ENCODE data around the gene CLN5. TPM values are rescaled to one million over a fixed set of nuclear protein-coding genes. Genes with fewer than 3 reads are reported as not detected.

Gene CLN5
- total RNA-seq, 2 experiments from 2014 or later = 14.5 to 16.9 TPM

DNA sequence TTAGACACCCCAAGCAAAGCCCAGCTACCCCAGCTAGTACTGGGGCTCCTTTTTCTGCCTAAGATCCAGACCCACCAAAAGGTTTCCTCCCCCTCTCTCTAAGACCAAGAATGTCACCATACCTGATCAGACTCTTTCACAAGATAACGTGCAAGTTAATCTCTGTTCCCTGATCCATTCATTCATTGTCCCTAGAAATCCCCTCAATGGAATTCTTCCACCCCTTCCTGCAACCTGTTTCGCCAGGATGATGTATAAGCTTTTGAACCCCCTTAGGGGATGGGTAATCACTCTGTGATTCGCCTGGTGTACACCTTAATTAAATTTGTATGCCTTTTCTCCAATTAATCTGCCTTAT lies 17.3 kb upstream of the CLN5 start:
- Mint-ChIP-seq H3K27ac (no peak overlapping the region), H3K27me3 (peaks cover 31% of the 10 kb centered on the region), H3K9me3 (no peaks in the 10 kb centered on the region), H3K4me3 (no peak overlapping the region), H3K4me1 (ENCODE audit: low read depth) (peaks cover 9% of the 10 kb centered on the region), H3K36me3 (ENCODE audit: low read depth) (no peaks in the 10 kb centered on the region)
- ChIA-PET CTCF (interaction anchor here (1.0 to 1.2 kb wide), 2 partner anchors 10 to 36 kb away, joined by 3 read pairs; no protein-coding TSS in a partner anchor), POLR2A (no interaction called here)
- intact Hi-C loops (cut with micrococcal nuclease) = no loop called here
- DNase-seq (no peak), ATAC-seq (no peak)
- TF ChIP-seq, protein P1, sequence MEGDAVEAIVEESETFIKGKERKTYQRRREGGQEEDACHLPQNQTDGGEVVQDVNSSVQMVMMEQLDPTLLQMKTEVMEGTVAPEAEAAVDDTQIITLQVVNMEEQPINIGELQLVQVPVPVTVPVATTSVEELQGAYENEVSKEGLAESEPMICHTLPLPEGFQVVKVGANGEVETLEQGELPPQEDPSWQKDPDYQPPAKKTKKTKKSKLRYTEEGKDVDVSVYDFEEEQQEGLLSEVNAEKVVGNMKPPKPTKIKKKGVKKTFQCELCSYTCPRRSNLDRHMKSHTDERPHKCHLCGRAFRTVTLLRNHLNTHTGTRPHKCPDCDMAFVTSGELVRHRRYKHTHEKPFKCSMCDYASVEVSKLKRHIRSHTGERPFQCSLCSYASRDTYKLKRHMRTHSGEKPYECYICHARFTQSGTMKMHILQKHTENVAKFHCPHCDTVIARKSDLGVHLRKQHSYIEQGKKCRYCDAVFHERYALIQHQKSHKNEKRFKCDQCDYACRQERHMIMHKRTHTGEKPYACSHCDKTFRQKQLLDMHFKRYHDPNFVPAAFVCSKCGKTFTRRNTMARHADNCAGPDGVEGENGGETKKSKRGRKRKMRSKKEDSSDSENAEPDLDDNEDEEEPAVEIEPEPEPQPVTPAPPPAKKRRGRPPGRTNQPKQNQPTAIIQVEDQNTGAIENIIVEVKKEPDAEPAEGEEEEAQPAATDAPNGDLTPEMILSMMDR (IDR thresholded peaks at IDR 0.05) = no peak

DNA sequence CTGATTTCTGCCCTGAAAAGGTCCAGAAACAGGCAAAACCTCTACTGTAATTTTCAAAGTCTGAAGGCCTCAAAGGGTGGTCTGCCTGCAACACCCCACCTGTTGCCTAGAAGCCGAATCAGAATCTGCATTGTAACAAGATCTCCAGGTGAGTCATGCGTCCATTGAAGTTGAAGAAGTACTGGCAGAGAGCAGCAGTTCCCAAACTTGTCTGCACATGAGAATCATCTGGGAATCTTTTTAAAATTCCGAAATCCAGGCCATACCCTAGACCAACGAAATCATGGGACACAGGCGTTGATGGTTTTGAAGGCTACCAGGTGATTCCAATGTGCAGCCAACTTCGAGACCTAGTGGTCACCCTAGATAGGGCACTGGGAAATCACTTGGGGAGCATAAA lies 16.0 kb upstream of the CLN5 start:
- no peak for DNase-seq
- POLR2A ChIA-PET = no interaction called here
- no peak for ATAC-seq
- Mint-ChIP-seq H3K27me3 (peaks cover 32% of the 10 kb centered on the region), H3K36me3 (ENCODE audit: low read depth) (no peaks in the 10 kb centered on the region), H3K4me3 (no peak overlapping the region), H3K27ac (no peak overlapping the region), H3K9me3 (no peaks in the 10 kb centered on the region), H3K4me1 (ENCODE audit: low read depth) (peaks cover 11% of the 10 kb centered on the region)
- intact Hi-C loops (cut with micrococcal nuclease) = no loop called here
- CTCF ChIA-PET = no interaction called here
- TF ChIP-seq, protein P1 (IDR thresholded peaks at IDR 0.05) = no peak

DNA sequence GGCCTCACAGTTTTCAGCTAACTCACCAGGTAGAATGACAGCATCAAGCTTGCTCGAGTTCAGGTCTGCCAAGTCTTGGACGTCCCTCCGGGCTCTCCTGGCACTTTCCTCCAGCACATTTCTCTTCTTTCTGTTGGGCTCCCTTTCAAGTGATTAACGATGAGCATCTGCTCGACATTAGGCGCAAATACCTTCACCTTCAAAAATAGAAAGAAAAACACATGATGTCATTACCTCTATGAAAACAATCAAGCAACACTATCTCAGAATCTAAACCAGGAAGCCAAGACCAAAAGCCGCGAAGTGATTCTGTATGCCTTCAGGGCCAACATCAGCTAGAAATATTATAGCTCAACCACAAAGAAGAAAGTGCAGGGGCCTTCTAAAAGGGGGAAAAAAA lies 15.4 kb upstream of the CLN5 start:
- ChIA-PET CTCF (interaction anchor here (1.2 kb wide), 1 partner anchor 72 kb away, joined by 3 read pairs; no protein-coding TSS in a partner anchor), POLR2A (no interaction called here)
- peaks cover 11% of the 10 kb centered on the region for H3K4me1 Mint-ChIP-seq (ENCODE audit: low read depth)
- no peak for DNase-seq
- peaks cover 34% of the 10 kb centered on the region for H3K27me3 Mint-ChIP-seq
- no peak overlapping the region for H3K4me3 Mint-ChIP-seq
- H3K27ac Mint-ChIP-seq = no peak overlapping the region
- ATAC-seq = no peak
- H3K9me3 Mint-ChIP-seq = no peaks in the 10 kb centered on the region
- TF ChIP-seq, protein P1 (IDR thresholded peaks at IDR 0.05) = no peak
- intact Hi-C loops (cut with micrococcal nuclease) = no loop called here
- H3K36me3 Mint-ChIP-seq (ENCODE audit: low read depth) = no peaks in the 10 kb centered on the region

DNA sequence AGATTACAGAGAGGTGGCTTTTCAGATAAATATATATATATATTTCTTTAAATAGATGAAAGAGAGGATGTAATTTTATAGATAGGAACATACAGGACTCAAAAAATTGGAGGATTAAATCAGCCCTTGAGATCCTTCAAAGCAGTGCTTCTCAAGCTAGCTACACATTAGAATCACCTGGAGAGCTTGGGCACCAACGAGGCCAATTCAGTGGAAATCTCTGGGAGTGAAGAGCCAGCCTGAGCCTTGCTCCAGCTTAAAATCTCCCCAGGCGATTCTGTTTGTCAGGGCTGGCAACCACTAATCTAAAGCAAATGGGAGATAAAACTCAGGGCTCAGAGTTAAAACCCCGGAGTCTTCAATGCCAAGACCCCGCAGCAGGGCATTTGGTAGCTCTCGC lies 15.0 kb upstream of the CLN5 start:
- Mint-ChIP-seq H3K4me3 (no peak overlapping the region), H3K27me3 (peaks cover 37% of the 10 kb centered on the region), H3K9me3 (no peaks in the 10 kb centered on the region), H3K27ac (no peak overlapping the region), H3K4me1 (ENCODE audit: low read depth) (peaks cover 11% of the 10 kb centered on the region), H3K36me3 (ENCODE audit: low read depth) (no peaks in the 10 kb centered on the region)
- DNase-seq (no peak), ATAC-seq (no peak)
- intact Hi-C loops (cut with micrococcal nuclease) = no loop called here
- TF ChIP-seq, protein P1 (IDR thresholded peaks at IDR 0.05) = no peak
- POLR2A ChIA-PET = no interaction called here
- CTCF ChIA-PET = interaction anchor here (1.2 kb wide), 1 partner anchor 73 kb away, joined by 3 read pairs; no protein-coding TSS in a partner anchor

DNA sequence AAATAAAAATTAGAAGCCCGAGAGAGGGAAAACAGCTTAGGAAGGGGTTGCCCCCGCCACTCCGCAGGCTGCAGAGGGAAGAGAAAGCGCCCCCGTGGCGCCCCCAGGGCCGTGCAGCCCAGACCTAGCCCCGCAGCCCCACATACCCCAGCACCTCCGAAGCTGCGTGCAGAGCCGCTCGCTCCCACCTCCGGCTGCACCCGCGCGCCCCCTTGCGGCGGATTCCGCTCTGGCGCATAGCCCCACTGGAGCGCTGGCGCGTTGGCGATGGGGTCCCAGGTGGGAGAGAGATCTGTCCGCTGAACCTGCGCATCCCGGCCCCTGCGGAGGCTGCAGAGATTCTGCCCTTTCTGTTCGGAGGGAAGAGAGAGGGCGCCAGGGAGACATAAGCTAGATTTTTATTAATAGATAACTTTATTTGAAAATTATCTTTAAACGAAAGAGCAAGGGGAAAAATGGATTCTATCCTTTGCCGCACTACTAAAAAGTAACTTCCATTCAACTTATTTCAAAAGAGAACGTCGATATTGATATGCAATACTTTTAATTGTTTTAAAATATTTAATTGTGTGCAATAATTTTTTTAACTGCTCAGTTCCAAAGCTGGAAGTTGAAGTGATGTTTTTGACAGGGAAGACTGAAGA lies 11.7 kb upstream of the CLN5 start:
- H3K9me3 Mint-ChIP-seq = no peaks in the 10 kb centered on the region
- H3K4me1 Mint-ChIP-seq (ENCODE audit: low read depth) = peaks cover 8% of the 10 kb centered on the region
- H3K36me3 Mint-ChIP-seq (ENCODE audit: low read depth) = no peaks in the 10 kb centered on the region
- H3K27ac Mint-ChIP-seq = no peak overlapping the region
- POLR2A ChIA-PET = interaction anchor here (0.6 to 1.1 kb wide), 2 partner anchors 13 to 95 kb away, joined by 3 read pairs; no protein-coding TSS in a partner anchor
- TF ChIP-seq, protein P1 (IDR thresholded peaks at IDR 0.05) = peak; percentile 95
- H3K4me3 Mint-ChIP-seq = peak overlapping the region; percentile 58
- peaks cover 28% of the 10 kb centered on the region for H3K27me3 Mint-ChIP-seq
- DNase-seq (peak; percentile 89), ATAC-seq (peak; percentile 100)
- CTCF ChIA-PET = interaction anchor here (0.6 to 3.0 kb wide), 38 partner anchors 10 to 1285 kb away, joined by 3 to 29 read pairs (median 4); partner anchors contain the start of gene CLN5
- intact Hi-C loops (cut with micrococcal nuclease) = no loop called here

All from activated CD8-positive, alpha-beta T cell treated with anti-CD3 and anti-CD28 coated beads for 36 hours (primary cell).